Erythroblast (primary cell): ENCODE results near the gene GFRA3.

Source experiments
- GATA1 ChIP-seq: IDR thresholded peaks from 2 replicates; pipeline ENCODE4 v1.6.1; 2011; ENCODE audit warnings: low read depth, mild to moderate bottlenecking, control low read depth, low read length, moderate library complexity
- POLR2A ChIP-seq: IDR thresholded peaks from 2 replicates; pipeline ENCODE4 v1.6.1; 2011; ENCODE audit warnings: mild to moderate bottlenecking, low read length

- TF ChIP-seq POLR2A: no peak
- TF ChIP-seq GATA1: no peak
These were observed 21.5 kb downstream of the GFRA3 start for GRCh38 chr5:138252944-138253343.
